CD4-positive, alpha-beta T cell treated with Interleukin-21 for 1 hour (primary cell): ENCODE results near the gene HOXB4.

Source experiments
- DNase-seq: peaks from one replicate; pipeline ENCODE4 v3.0.0-alpha.2; 2020

Gene HOXB4

GRCh38 chr17:48613862-48614694 lies 35.9 kb upstream of the HOXB4 start:
- DNase-seq: peak; percentile 38

- DNase-seq: peak; percentile 58
Measured at GRCh38 chr17:48612854-48613691, 34.9 kb upstream of the HOXB4 start.

GRCh38 chr17:48612456-48612853 lies 34.3 kb upstream of the HOXB4 start:
- DNase-seq: no peak

- DNase-seq: no peak
Measured at GRCh38 chr17:48611681-48612455, 33.7 kb upstream of the HOXB4 start.

- DNase-seq: no peak
Measured at GRCh38 chr17:48611213-48611612, 33.1 kb upstream of the HOXB4 start.

- DNase-seq: peak; percentile 64
Measured at GRCh38 chr17:48610282-48611211, 32.4 kb upstream of the HOXB4 start, which contains the start of gene HOXB7. Gene HOXB7, minus strand, starts transcription at chr17:48611017. Its CDS starts 99 bp downstream, at chr17:48610918.

- DNase-seq: no peak
Measured at GRCh38 chr17:48609759-48610281, 31.7 kb upstream of the HOXB4 start.

- DNase-seq: no peak
Measured at GRCh38 chr17:48609033-48609432, 30.9 kb upstream of the HOXB4 start.

- no peak for DNase-seq
Measured at GRCh38 chr17:48608494-48608834, 30.3 kb upstream of the HOXB4 start.

- no peak for DNase-seq
Measured at GRCh38 chr17:48606892-48607614, 28.9 kb upstream of the HOXB4 start.

- no peak for DNase-seq
Measured at GRCh38 chr17:48605991-48606891, 28.1 kb upstream of the HOXB4 start.

GRCh38 chr17:48605409-48605919 lies 27.3 kb upstream of the HOXB4 start:
- DNase-seq: no peak

GRCh38 chr17:48604770-48605329 lies 26.7 kb upstream of the HOXB4 start, which contains the start of gene HOXB6:
Gene HOXB6, minus strand, starts transcription at chr17:48604986. Its CDS starts 6,836 bp downstream, at chr17:48598150.
- no peak for DNase-seq

GRCh38 chr17:48603959-48604769 lies 26.0 kb upstream of the HOXB4 start:
- no peak for DNase-seq

- DNase-seq: no peak
Measured at GRCh38 chr17:48601539-48602425, 23.6 kb upstream of the HOXB4 start.

- DNase-seq: no peak
Measured at GRCh38 chr17:48601207-48601538, 23.0 kb upstream of the HOXB4 start.
